Transverse colon (tissue), 4 donors: Measurements from ENCODE around the gene VSNL1.

Source experiments
- POLR2AphosphoS5 ChIP-seq, 3 donors: sonication (generic); formaldehyde crosslinking; IDR thresholded peaks; one replicate each; pipeline ENCODE4 v1.6.1; 2016; ENCODE audit warnings: antibody characterized with exemption in 3 of 3
- TF ChIP-seq, protein P1 (sequence below), 5 experiments: fragments of 200-600 bp in 3 of 5; fragments of 450-650 bp in 2 of 5; sonication (generic) in 3 of 5; IDR thresholded peaks; 1 replicate in 2 of 5; 2 replicates in 3 of 5; pipeline ENCODE4 v1.5.1; 2016 to 2017; ENCODE audit warnings: antibody characterized with exemption in 5 of 5, inconsistent platforms in 3 of 5, mild to moderate bottlenecking in 2 of 5, moderate library complexity in 1 of 5

GRCh38 chr2:17599617-17600016 is 59.1 kb downstream of the VSNL1 start:
- TF ChIP-seq, protein P1, sequence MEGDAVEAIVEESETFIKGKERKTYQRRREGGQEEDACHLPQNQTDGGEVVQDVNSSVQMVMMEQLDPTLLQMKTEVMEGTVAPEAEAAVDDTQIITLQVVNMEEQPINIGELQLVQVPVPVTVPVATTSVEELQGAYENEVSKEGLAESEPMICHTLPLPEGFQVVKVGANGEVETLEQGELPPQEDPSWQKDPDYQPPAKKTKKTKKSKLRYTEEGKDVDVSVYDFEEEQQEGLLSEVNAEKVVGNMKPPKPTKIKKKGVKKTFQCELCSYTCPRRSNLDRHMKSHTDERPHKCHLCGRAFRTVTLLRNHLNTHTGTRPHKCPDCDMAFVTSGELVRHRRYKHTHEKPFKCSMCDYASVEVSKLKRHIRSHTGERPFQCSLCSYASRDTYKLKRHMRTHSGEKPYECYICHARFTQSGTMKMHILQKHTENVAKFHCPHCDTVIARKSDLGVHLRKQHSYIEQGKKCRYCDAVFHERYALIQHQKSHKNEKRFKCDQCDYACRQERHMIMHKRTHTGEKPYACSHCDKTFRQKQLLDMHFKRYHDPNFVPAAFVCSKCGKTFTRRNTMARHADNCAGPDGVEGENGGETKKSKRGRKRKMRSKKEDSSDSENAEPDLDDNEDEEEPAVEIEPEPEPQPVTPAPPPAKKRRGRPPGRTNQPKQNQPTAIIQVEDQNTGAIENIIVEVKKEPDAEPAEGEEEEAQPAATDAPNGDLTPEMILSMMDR (IDR thresholded peaks at IDR 0.05): no peak
- TF ChIP-seq POLR2AphosphoS5 (IDR thresholded peaks at IDR 0.05): no peak
